GM21390 (cell line): ENCODE results near the gene TMLHE.
"Not testable (repeated sequence)": the region's sequence is repeated elsewhere in the genome, so short reads cannot be mapped to it uniquely, and the experiment has no call there.

Source experiments
- ATAC-seq: cut with Tn5 transposase; IDR thresholded peaks from one replicate; pipeline ENCODE4 v1.9.1; 2021; ENCODE audit not compliant: unreplicated experiment

TMLHE gene

GRCh38 chrX:155505296-155505695 is 107.5 kb downstream of the TMLHE start:
- ATAC-seq: no peak

GRCh38 chrX:155495134-155495533 is 117.6 kb downstream of the TMLHE start:
- not testable (repeated sequence) for ATAC-seq

GRCh38 chrX:155491421-155491820 is 121.3 kb downstream of the TMLHE start:
- not testable (repeated sequence) for ATAC-seq

- ATAC-seq: not testable (repeated sequence)
These were observed 135.6 kb downstream of the TMLHE start for GRCh38 chrX:155477136-155477535.

GRCh38 chrX:155466269-155466938 is 146.3 kb downstream of the TMLHE start:
- ATAC-seq: not testable (repeated sequence)

- not testable (repeated sequence) for ATAC-seq
These were observed 152.3 kb downstream of the TMLHE start for GRCh38 chrX:155460501-155460900.

GRCh38 chrX:155458471-155458870 is 154.3 kb downstream of the TMLHE start, which contains the start of gene F8A3:
Gene F8A3, minus strand, starts transcription at chrX:155458620. Its CDS starts 20 bp downstream, at chrX:155458600.
- ATAC-seq: peak; percentile 80

GRCh38 chrX:155457761-155458447 is 154.8 kb downstream of the TMLHE start:
- peak; percentile 59 for ATAC-seq

- no peak for ATAC-seq
These were observed 171.7 kb downstream of the TMLHE start for GRCh38 chrX:155441097-155441496.
